Measurements from ENCODE around the gene HNF1B. TPM values are rescaled to one million over a fixed set of nuclear protein-coding genes. Genes with fewer than 3 reads are reported as not detected.

Gene HNF1B
- total RNA-seq, result 10 to 100 TPM; 12.4 to 18.9 TPM
- polyA plus RNA-seq, result 10 to 100 TPM in 1 of 2 donors, 1 to 10 TPM in 1; 4.1 to 12.4 TPM
- long read RNA-seq, donor 1, partial matches to known transcripts, result 15 of 19 reads
- long read RNA-seq, donor 1, other reads (novel, unspliced or antisense), result 0 of 19 reads
- long read RNA-seq, donor 2, result 0 reads
- long read RNA-seq, donor 3, partial matches to known transcripts, result 0 of 1 reads
- long read RNA-seq, donor 3, other reads (novel, unspliced or antisense), result 0 of 1 reads
- long read RNA-seq, donor 4, result 0 reads
- long read RNA-seq, donor 5, partial matches to known transcripts, result 10 of 13 reads
- long read RNA-seq, donor 5, other reads (novel, unspliced or antisense), result 0 of 13 reads

GRCh38 chr17:37744961-37745800, at the start of gene HNF1B:
HNF1B (minus strand) TSS chr17:37745059; CDS start chr17:37744884, 175 bp downstream.
- ATAC-seq (ENCODE audit: insufficient read depth, low FRiP score), result peak; percentile 50
- peak; percentile 55 to 77 (median 73) for DNase-seq
- no peaks in the 10 kb centered on the region for H3K9me3 ChIP-seq (ENCODE audit: control insufficient read depth in 4 of 4, insufficient read depth in 3 of 4, low read length in 3 of 4)
- peak within 1 kb of the TSS in 1 of 2 donors; percentile 94 for H3K27ac ChIP-seq (ENCODE audit: low read depth in 1 of 2, low read length in 1 of 2)
- H3K4me1 ChIP-seq (ENCODE audit: control insufficient read depth in 5 of 5, insufficient read depth in 5 of 5, low read length in 5 of 5), result peaks cover 0 to 17% (median 6%) of the 10 kb centered on the region in 5 donors
- H3K9ac ChIP-seq (ENCODE audit: insufficient read depth in 1 of 2, low read length in 2 of 2), result peak within 1 kb of the TSS in 1 of 2 donors; percentile 33
- TF ChIP-seq, protein P1, sequence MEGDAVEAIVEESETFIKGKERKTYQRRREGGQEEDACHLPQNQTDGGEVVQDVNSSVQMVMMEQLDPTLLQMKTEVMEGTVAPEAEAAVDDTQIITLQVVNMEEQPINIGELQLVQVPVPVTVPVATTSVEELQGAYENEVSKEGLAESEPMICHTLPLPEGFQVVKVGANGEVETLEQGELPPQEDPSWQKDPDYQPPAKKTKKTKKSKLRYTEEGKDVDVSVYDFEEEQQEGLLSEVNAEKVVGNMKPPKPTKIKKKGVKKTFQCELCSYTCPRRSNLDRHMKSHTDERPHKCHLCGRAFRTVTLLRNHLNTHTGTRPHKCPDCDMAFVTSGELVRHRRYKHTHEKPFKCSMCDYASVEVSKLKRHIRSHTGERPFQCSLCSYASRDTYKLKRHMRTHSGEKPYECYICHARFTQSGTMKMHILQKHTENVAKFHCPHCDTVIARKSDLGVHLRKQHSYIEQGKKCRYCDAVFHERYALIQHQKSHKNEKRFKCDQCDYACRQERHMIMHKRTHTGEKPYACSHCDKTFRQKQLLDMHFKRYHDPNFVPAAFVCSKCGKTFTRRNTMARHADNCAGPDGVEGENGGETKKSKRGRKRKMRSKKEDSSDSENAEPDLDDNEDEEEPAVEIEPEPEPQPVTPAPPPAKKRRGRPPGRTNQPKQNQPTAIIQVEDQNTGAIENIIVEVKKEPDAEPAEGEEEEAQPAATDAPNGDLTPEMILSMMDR (IDR thresholded peaks at IDR 0.05; ENCODE audit: control extremely low read depth, extremely low read depth), result no peak
- no peaks in the 10 kb centered on the region for H3K36me3 ChIP-seq (ENCODE audit: control insufficient read depth in 4 of 4, insufficient read depth in 4 of 4, low read length in 4 of 4)
- WGBS, 2 donors, result 4% methylated on average over 34 to 35 of the region's 35 CpGs
- H3K4me3 ChIP-seq, result peak within 1 kb of the TSS; percentile 57
- peaks cover 0 to 71% (median 52%) of the 10 kb centered on the region in 3 donors for H3K27me3 ChIP-seq (ENCODE audit: control insufficient read depth in 3 of 3, insufficient read depth in 3 of 3, low read length in 2 of 3)

DNA sequence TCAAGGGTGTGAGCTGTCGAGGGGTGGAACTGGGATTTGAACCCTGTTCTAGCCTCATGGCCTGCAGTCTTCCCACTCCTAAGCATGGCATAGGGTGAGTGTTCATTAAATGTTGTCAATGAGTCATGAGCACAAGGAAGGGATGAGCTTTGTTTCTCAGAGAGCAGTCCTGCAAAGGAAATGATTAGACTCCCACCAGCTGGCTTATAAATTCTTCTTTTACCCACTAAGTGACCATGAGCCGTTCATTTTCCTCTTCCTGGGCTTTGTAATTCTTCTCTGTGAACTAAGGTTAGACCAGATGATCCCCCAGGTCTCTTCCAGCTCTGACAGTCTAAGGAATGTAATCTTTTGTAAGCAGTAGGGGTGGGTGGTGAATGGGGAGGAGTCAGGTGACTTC, 47.9 kb upstream of the HNF1B start:
- H3K9me3 ChIP-seq (ENCODE audit: control insufficient read depth in 4 of 4, insufficient read depth in 3 of 4, low read length in 3 of 4), result peaks cover 0 to 3% (median 0%) of the 10 kb centered on the region in 4 donors
- H3K36me3 ChIP-seq (ENCODE audit: control insufficient read depth in 4 of 4, insufficient read depth in 4 of 4, low read length in 4 of 4), result no peaks in the 10 kb centered on the region
- no peak overlapping the region for H3K9ac ChIP-seq (ENCODE audit: insufficient read depth in 1 of 2, low read length in 2 of 2)
- 70 to 81% methylated on average over 2 of the region's 2 CpGs for WGBS, 2 donors
- H3K27ac ChIP-seq (ENCODE audit: low read depth in 1 of 2, low read length in 1 of 2), result no peak overlapping the region
- no peak for ATAC-seq (ENCODE audit: insufficient read depth, low FRiP score)
- DNase-seq, result no peak
- H3K4me3 ChIP-seq, result no peak overlapping the region
- no peaks in the 10 kb centered on the region for H3K4me1 ChIP-seq (ENCODE audit: control insufficient read depth in 5 of 5, insufficient read depth in 5 of 5, low read length in 5 of 5)
- no peaks in the 10 kb centered on the region for H3K27me3 ChIP-seq (ENCODE audit: control insufficient read depth in 3 of 3, insufficient read depth in 3 of 3, low read length in 2 of 3)
- TF ChIP-seq, protein P1 (IDR thresholded peaks at IDR 0.05; ENCODE audit: control extremely low read depth, extremely low read depth), result no peak

DNA sequence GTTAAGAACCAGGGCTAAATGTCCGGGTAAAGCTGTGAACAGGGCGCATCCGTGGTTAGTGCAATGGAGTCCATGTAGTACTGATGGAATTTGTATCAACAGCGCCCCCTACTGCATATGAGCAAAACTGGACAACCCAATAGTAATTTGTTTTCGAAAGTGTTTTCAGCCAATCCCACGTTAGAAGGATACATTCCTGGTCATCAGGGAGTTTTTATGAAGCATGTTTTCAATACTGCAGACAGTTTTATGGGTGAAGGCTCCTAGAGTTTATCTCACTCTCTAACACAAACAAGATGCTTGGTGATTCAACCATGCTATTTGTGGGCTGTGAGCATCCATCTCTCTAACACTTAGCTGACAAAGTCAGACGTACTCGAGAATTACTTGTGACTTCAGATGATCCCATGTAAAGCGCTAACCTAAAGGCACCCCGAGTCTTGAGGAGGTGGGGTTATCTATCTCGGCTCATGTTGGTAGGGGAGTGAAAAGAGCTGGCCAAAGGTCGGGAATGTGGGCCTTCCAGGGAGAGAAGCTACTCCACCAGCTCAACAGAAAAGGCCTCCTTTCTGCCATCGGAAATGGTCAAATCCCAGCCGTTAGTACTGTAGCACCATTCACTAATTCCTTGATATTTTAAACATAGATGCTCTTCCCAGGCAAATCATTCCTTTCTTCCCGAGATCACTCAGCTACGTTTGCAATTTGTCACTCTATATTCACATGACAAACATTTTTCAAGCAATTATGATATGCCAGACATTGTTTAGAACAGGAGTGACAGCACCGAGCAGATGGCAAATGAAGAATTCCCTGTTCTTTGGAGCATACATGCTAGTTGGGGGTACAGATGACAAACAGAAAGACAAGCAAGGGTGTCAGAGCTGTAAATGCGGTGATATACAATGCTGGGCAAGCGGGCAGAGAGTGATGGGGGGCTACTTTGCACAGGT, 46.9 kb upstream of the HNF1B start:
- no peak overlapping the region for H3K27ac ChIP-seq (ENCODE audit: low read depth in 1 of 2, low read length in 1 of 2)
- H3K9me3 ChIP-seq (ENCODE audit: control insufficient read depth in 4 of 4, insufficient read depth in 3 of 4, low read length in 3 of 4), result no peaks in the 10 kb centered on the region
- ATAC-seq (ENCODE audit: insufficient read depth, low FRiP score) (no peak), DNase-seq (no peak)
- H3K4me3 ChIP-seq, result no peak overlapping the region
- WGBS, 2 donors, result 62 to 72% methylated on average over 19 of the region's 19 CpGs
- H3K4me1 ChIP-seq (ENCODE audit: control insufficient read depth in 5 of 5, insufficient read depth in 5 of 5, low read length in 5 of 5), result peaks cover 0 to 8% (median 2%) of the 10 kb centered on the region in 5 donors
- H3K9ac ChIP-seq (ENCODE audit: insufficient read depth in 1 of 2, low read length in 2 of 2), result no peak overlapping the region
- no peaks in the 10 kb centered on the region for H3K27me3 ChIP-seq (ENCODE audit: control insufficient read depth in 3 of 3, insufficient read depth in 3 of 3, low read length in 2 of 3)
- TF ChIP-seq, protein P1 (IDR thresholded peaks at IDR 0.05; ENCODE audit: control extremely low read depth, extremely low read depth), result no peak
- no peaks in the 10 kb centered on the region for H3K36me3 ChIP-seq (ENCODE audit: control insufficient read depth in 4 of 4, insufficient read depth in 4 of 4, low read length in 4 of 4)

Data from lung (tissue), 16 donors.